Coronary artery (tissue), 2 donors: ENCODE results near the gene FYB2.

Experiments
- DNase-seq: peaks from one replicate; pipeline ENCODE4 v3.0.0-alpha.2; 2017; ENCODE audit warnings: low spot score
- H3K27ac ChIP-seq, 2 donors: fragments of 200-600 bp; sonication (generic); one replicate each; pipeline ENCODE4 v1.5.1; 2016 to 2019
- H3K4me3 ChIP-seq: fragments of 200-600 bp; sonication (generic); 2 replicates; pipeline ENCODE4 v1.5.1; 2016; ENCODE audit warnings: mild to moderate bottlenecking, moderate library complexity
- CTCF ChIP-seq: fragments of 200-600 bp; sonication (generic); IDR thresholded peaks from one replicate; pipeline ENCODE4 v1.5.1; 2019; ENCODE audit warnings: antibody characterized with exemption

Gene FYB2

GRCh38 chr1:56835657-56836056 lies 16.5 kb upstream of the FYB2 start:
- no peak for TF ChIP-seq CTCF
- Histone ChIP-seq H3K4me3 (no peak overlapping the region), H3K27ac (no peak overlapping the region)
- DNase-seq = no peak

GRCh38 chr1:56834137-56834900 lies 15.1 kb upstream of the FYB2 start:
- Histone ChIP-seq H3K4me3 (no peak overlapping the region), H3K27ac (no peak overlapping the region)
- DNase-seq = no peak
- no peak for TF ChIP-seq CTCF

GRCh38 chr1:56833088-56833487 lies 13.9 kb upstream of the FYB2 start:
- no peak for TF ChIP-seq CTCF
- DNase-seq = no peak
- H3K4me3 ChIP-seq = no peak overlapping the region
- H3K27ac ChIP-seq = no peak overlapping the region

- TF ChIP-seq CTCF = peak; percentile 84
- H3K27ac ChIP-seq = no peak overlapping the region
- DNase-seq = no peak
- no peak overlapping the region for H3K4me3 ChIP-seq
Observed at GRCh38 chr1:56831871-56832693, 12.9 kb upstream of the FYB2 start.

- no peak overlapping the region for H3K27ac ChIP-seq
- TF ChIP-seq CTCF = no peak
- no peak for DNase-seq
- H3K4me3 ChIP-seq = no peak overlapping the region
Observed at GRCh38 chr1:56830052-56830451, 10.8 kb upstream of the FYB2 start.

GRCh38 chr1:56827711-56828110 lies 8.5 kb upstream of the FYB2 start:
- no peak for TF ChIP-seq CTCF
- no peak overlapping the region for H3K4me3 ChIP-seq
- no peak overlapping the region for H3K27ac ChIP-seq
- no peak for DNase-seq
